ENCODE data around the gene CREB5.

The CREB5 gene

GRCh38 chr7:28465697-28466096, 53.4 kb downstream of the CREB5 start:
- peak; percentile 32 for DNase-seq (ENCODE audit: low spot score)
- no peak for TF ChIP-seq CTCF (IDR thresholded peaks at IDR 0.05; ENCODE audit: borderline replicate concordance, control extremely low read depth, extremely low read depth, insufficient read depth, missing control alignments)
- in situ Hi-C loops (cut with MboI; ENCODE audit: low sequenced_read_pairs, unreplicated experiment): no loop called here

- TF ChIP-seq CTCF (IDR thresholded peaks at IDR 0.05; ENCODE audit: borderline replicate concordance, control extremely low read depth, extremely low read depth, insufficient read depth, missing control alignments): no peak
- in situ Hi-C loops (cut with MboI; ENCODE audit: low sequenced_read_pairs, unreplicated experiment): no loop called here
- no peak for DNase-seq (ENCODE audit: low spot score)
These were observed 54.0 kb downstream of the CREB5 start for GRCh38 chr7:28466341-28466740.

GRCh38 chr7:28466885-28467284, 54.6 kb downstream of the CREB5 start:
- in situ Hi-C loops (cut with MboI; ENCODE audit: low sequenced_read_pairs, unreplicated experiment): no loop called here
- TF ChIP-seq CTCF (IDR thresholded peaks at IDR 0.05; ENCODE audit: borderline replicate concordance, control extremely low read depth, extremely low read depth, insufficient read depth, missing control alignments): no peak
- no peak for DNase-seq (ENCODE audit: low spot score)

GRCh38 chr7:28469562-28469961, 57.2 kb downstream of the CREB5 start:
- DNase-seq (ENCODE audit: low spot score): no peak
- in situ Hi-C loops (cut with MboI; ENCODE audit: low sequenced_read_pairs, unreplicated experiment): no loop called here
- no peak for TF ChIP-seq CTCF (IDR thresholded peaks at IDR 0.05; ENCODE audit: borderline replicate concordance, control extremely low read depth, extremely low read depth, insufficient read depth, missing control alignments)

GRCh38 chr7:28470344-28470743, 58.0 kb downstream of the CREB5 start:
- in situ Hi-C loops (cut with MboI; ENCODE audit: low sequenced_read_pairs, unreplicated experiment): no loop called here
- no peak for TF ChIP-seq CTCF (IDR thresholded peaks at IDR 0.05; ENCODE audit: borderline replicate concordance, control extremely low read depth, extremely low read depth, insufficient read depth, missing control alignments)
- DNase-seq (ENCODE audit: low spot score): no peak

GRCh38 chr7:28472332-28472731, 60.0 kb downstream of the CREB5 start:
- in situ Hi-C loops (cut with MboI; ENCODE audit: low sequenced_read_pairs, unreplicated experiment): no loop called here
- no peak for TF ChIP-seq CTCF (IDR thresholded peaks at IDR 0.05; ENCODE audit: borderline replicate concordance, control extremely low read depth, extremely low read depth, insufficient read depth, missing control alignments)
- DNase-seq (ENCODE audit: low spot score): no peak
